GM04503 (cell line): ENCODE measurements around the gene ST6GALNAC2.
"Not testable (repeated sequence)": the region's sequence is repeated elsewhere in the genome, so short reads cannot be mapped to it uniquely, and the experiment has no call there.

Experiments
- DNase-seq: peaks from one replicate; pipeline ENCODE4 v3.0.0-alpha.2; 2012; ENCODE audit warnings: low read depth

The ST6GALNAC2 gene

GRCh38 chr17:76527430-76528111, 58.1 kb downstream of the ST6GALNAC2 start:
- no peak for DNase-seq

DNA sequence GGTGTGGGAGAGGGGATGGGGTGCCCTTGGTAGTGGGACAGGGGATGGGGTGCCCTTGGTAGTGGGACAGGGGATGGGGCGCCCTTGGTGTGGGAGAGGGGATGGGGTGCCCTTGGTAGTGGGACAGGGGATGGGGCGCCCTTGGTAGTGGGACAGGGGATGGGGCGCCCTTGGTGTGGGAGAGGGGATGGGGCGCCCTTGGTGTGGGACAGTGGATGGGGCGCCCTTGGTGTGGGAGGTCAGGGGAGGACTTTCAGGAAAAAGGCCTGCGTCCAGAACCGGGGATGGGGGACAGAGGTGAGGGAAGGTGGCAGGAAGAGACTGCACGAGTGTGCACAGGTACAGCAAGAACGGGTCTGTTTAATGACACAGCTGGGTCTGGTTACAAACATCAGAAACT, 58.6 kb downstream of the ST6GALNAC2 start:
- DNase-seq: not testable (repeated sequence)

GRCh38 chr17:76525513-76525833, 60.2 kb downstream of the ST6GALNAC2 start:
- not testable (repeated sequence) for DNase-seq

DNA sequence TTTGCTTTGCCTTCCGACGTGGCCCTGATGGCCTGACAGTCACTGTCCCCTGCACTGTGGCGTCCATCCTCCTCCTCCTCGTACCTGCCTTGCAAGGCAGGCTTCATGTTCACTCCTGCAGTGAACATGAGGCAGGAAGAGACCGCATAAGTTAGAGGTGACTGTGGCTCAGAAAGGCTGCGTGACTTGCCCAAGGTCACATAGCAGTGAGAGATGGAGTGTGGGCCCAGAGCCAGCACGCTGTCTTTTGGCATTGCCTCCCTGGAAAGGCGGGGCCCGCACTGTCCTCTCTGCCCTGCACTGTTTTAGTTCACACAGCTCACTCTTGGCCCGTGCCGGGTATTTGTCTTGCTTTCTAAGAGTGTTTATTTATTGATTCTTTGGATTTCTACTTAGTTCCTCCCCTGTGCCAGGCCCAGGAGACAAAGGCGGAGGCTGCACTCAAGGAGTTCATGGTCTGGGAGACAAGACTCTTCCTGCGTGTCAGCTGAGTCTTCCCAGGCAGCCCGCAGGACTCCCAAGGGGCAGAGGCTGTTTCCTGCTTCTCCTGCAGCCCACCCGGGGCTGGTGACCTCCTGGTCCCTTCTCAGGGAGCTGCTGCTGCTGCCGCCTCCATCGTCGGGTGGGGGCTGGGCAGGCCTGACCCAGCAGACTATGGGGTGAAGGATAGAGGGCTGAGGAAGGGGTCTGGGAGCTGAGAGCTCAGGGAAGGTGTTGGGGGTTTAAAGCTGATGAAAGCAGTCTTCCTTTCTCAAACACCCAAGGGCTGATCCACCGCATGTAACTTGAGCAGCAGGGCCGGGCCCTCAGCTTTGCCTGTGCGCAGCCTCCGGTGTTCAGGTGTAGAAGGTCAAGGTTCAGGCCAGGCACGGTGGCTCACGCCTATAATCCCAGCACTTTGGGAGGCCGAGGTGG, 60.8 kb downstream of the ST6GALNAC2 start:
- no peak for DNase-seq

DNA sequence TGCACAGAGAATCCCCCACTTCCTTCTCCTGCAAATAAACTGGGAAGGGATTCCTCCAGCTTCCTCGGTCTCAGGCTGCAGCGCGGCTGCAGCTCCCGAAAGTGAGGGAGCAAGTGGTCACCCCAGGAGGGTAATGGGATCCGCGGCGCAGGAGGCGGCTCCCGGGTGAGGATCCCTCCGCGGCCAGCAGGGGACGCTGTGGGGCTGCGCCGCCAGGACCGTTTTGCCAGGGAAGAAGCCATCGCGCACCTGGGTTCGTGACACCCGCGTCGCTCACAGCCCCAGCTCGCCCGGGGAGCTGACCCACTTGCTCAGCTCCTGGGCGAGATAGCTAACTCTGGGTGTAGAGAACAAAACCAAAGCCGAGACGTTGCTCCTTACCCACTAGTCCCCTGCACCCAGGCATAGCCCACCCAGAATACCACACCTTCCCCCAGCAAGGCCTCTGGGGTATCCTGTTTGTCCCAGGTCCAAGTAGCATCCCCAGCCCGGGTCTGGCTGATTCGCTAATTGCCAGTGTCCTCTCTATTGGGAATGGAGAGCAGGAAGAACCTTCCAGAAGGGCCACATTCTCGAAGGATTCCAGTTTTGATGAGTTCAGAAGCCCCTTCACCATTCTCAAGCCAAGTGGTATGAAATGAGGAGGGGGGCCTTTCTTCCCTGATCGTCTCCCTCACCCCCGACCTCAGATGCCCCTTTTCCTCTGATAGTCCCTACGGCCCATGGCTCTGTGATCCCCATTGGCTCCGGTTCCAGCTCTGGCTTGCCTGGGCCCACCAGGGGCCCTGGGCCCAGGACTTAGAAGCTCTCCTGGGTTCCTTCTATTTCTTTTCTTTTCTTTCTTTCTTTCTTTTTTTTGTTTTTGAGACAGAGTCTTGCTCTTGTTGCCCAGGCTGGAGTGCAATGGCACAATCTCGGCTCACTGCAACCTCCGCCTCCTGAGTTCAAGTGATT, 62.3 kb downstream of the ST6GALNAC2 start:
- DNase-seq: no peak

- not testable (repeated sequence) for DNase-seq
Measured at GRCh38 chr17:76521683-76522082, 64.0 kb downstream of the ST6GALNAC2 start.

GRCh38 chr17:76521262-76521661, 64.4 kb downstream of the ST6GALNAC2 start:
- DNase-seq: no peak

DNA sequence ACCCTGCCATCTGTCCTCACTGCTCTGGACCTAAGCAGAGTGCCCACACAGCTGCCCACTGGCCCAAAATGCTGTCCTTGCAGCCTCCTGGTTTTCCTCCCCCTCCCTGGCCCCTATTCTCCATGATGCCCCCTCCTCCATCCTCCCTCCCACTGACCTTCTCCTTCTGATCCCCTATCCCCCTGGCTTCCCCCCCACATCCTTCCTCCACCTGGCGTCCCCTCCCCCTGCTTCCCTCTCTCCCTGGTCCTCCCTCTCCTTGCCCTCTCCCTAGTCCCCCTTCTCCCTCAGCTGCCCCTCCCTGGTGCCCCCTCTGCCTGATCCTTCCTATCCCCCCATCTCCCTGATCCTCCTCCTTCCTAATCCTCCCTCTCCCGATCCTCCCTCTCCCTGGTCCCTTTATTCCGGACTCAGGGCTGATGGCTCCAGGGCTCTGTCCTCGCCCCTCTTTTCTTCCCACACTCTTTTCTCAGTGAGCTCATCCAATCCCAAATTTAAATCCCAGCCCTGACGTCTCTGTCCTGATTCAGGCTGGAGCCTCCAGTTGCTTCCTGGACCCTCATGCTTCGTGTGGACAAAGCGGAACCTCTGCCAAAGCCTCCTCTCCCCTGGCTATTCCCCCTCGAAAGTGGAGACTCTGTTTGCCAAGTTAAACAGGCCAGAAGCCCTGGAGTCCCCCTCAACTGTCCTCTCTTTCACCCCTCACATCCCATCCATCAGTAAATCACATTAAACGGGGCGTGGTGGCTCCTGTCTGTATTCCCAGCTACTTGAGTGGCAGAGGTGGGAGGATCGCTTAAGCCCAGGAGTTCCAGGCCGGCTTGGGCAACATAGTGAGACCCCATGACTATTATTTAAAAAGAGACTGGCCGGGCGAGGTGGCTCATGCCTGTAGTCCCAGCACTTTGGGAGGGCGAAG, 66.4 kb downstream of the ST6GALNAC2 start:
- no peak for DNase-seq

- no peak for DNase-seq
Measured at GRCh38 chr17:76517638-76518038, 68.0 kb downstream of the ST6GALNAC2 start.
